GM21367 (cell line): Measurements from ENCODE around the gene PNLIP.

ENCODE experiments used
- ATAC-seq: cut with Tn5 transposase; IDR thresholded peaks from one replicate; pipeline ENCODE4 v1.9.1; 2021; ENCODE audit not compliant: unreplicated experiment

Gene PNLIP

DNA sequence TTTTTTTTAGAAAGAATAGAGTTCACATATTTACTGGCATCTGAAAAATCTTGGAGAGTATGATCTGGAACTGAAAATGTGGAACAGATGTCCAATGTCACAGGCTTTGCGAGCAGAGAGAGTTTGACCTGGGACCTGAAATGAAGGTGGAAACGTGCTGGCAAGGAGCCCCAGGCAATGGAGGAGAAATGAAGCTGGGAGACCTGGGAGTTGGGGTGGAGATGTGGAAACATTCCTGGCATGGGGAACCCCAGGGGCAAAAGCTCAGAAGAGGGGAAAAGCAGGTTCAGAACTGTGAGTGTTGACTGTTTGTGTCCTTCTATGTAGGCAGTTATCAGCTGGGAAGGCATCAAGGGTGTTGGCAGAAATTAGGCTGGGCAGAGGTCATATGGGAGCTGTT lies 67.7 kb downstream of the PNLIP start:
- ATAC-seq = no peak

DNA sequence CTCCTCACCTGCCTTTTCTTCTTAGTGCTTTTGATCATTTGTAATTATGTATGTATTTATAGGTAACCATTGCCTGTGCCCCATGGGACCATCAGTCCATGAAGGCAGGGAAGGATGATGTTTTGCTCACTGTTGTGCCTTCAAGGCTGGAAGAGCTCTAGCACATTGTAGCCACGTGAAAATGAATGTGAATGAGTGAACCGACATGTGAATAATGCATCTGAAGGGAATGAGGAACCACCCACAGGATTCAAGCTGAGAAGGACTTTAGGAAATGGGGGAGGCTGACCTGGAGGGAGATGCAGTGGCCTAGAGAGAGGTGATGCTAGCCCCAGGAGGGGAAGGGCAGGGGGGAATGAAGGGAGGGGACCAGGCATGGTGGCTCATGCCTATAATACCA lies 69.1 kb downstream of the PNLIP start:
- no peak for ATAC-seq

DNA sequence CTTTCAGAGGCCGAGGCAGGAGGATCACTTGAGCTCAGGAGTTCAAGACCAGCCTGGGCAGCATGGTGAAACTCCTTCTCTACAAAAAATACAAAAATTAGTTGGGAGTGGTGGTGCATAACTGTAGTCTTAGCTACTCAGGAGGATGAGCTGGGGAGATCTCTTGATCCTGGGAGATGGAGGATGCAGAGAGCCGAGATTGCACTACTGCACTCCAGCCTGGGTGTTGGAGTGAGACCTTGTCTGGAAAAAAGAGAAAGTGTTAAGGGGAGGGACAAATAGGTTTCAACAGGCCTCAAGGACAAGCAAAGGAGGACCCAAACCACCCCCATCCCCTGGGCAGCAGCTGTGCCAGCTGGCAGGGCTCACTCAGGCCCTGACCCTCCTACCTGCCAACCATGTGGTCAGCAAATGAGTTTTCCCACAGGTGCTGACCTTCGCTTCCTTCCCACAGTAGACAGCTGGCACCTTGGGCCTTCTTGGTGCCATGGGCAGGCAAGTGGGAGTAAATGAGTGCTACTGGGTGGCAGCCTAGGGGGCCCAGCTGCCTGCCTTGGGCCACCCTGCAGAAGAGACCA lies 69.6 kb downstream of the PNLIP start:
- no peak for ATAC-seq
